ENCODE results near the gene PAX3.

The PAX3 gene

DNA sequence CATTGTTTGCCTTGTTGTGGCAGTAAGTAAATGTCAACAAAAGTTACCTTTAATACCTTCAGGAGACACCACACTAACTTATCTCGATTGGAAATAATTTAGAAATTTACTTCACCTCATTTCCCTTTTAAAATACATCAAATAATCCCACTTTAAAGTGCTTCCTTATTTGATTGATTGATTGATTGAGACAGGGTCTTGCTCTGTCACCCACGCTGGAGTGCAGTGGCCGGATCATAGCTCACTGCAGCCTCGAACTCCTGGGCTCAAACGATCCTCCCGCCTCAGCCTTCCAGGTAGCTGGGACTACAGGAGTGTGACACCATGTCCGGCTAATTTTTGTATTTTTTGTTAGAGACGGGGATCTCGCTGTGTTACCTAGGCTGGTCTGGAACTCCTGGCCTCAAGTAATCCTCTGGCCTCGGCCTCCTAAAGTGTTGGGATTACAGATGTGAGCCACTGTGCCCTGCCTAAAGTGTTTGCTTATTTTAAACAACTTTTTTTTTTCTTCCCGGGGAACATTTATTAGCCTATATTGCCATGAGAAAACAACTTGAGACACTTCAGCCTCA, 12.0 kb upstream of the PAX3 start:
- no peak for DNase-seq (ENCODE audit: low read depth in 2 of 2, low spot score in 1 of 2)

DNA sequence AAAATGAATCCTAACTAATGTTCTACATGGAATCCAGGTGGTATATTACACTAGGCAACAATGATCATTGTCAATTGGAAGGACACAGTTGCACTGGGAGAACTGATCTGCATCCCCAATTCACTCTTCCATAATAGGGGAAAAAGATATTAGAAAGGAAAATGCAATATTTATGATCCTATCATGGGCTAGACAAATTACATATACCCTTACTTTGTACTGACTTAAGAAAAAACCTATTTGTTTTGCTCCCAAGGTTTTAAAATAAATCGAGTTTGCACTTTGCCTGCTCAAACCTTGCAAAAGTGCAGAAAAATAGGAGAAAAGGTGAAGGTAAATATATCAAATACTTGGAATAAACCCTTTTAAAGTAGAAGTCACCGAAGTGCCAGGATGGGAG, 11.0 kb upstream of the PAX3 start:
- no peak for DNase-seq (ENCODE audit: low read depth in 2 of 2, low spot score in 1 of 2)

DNA sequence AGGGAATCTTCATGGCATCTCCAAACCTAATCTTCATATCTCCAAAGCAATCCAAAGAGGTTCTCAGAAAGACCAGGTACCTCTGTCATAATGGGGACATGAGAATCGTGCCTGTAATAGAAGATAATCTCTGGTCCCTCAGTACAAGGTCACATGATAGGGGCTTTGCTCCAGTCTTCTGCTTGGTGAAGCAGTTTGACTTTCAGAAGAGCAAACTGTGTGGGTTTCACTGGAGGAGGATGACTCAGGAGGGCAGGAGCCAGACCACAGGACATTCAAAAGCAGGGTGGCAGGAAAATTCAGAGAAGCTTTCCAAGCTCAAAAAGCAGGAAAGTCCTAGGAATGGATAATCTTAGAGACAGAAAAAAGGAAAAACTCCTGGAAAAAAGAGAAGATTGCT, 10.6 kb upstream of the PAX3 start:
- no peak for DNase-seq (ENCODE audit: low read depth in 2 of 2, low spot score in 1 of 2)

DNA sequence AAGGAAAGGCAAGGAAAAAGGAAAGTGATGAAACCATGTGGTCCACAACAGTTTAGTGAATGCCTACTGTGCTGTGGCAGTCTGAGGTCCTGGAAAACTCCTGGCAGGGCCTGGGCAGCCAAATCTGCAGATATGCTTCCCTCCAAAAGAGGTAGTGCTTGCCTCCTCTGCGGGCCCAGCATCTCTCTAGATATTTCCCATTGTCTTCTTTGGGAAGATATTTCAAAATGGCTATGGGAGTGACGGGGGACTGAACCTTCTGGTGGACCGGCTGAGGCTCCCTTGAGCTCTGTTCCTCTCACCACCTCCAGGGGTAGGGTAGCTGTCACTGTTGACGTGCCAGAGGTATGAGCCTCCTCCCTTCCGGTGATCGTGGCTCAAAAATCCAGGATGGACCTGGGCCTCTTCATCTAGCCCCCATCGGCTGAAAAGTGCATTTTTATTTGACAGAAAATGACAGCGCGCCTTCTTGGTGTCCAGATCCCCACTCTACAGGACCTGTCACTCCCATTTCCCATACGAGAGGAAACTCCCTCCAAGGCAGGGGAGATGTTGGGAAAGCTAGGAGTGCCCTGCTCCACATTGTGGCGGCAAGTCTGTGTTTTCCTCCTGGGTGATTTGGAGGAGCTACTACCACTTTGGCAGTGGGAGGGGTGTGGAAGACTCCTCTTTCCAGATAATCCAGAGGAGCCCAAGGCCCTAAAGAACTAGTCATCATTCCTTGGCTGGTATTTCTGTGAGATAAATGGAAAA, 9.4 kb upstream of the PAX3 start:
- no peak for DNase-seq (ENCODE audit: low read depth in 2 of 2, low spot score in 1 of 2)

DNA sequence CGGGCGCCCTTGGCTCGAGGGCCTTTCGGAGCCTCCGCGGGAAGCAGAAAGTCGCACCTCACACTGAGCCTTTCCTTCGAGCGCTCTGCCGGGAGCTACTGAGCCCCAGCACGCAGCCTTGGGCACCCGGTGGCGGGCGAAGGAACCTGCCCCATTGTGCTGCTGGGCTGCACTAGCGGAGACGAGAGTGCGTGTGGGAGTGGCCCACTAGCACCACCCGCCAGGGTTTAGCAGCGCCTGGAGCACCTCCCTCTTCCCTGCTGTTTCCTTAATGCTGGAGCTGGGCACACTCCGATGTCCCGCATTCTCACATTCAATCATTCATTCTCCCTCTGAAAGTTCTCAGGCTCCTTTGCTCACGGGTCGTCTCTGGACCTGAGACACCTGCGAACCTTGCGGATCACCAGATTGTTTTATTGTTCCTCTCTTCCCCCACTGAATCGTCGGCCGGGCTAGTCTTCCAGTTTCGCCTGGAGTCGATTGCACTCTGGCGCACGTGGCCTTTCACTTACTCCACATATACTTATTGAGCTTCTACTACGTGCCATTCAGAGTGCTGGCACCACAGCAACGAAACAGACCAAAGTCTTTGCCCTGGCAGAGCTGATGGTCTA, 8.5 kb upstream of the PAX3 start:
- no peak for DNase-seq (ENCODE audit: low read depth in 2 of 2, low spot score in 1 of 2)

DNA sequence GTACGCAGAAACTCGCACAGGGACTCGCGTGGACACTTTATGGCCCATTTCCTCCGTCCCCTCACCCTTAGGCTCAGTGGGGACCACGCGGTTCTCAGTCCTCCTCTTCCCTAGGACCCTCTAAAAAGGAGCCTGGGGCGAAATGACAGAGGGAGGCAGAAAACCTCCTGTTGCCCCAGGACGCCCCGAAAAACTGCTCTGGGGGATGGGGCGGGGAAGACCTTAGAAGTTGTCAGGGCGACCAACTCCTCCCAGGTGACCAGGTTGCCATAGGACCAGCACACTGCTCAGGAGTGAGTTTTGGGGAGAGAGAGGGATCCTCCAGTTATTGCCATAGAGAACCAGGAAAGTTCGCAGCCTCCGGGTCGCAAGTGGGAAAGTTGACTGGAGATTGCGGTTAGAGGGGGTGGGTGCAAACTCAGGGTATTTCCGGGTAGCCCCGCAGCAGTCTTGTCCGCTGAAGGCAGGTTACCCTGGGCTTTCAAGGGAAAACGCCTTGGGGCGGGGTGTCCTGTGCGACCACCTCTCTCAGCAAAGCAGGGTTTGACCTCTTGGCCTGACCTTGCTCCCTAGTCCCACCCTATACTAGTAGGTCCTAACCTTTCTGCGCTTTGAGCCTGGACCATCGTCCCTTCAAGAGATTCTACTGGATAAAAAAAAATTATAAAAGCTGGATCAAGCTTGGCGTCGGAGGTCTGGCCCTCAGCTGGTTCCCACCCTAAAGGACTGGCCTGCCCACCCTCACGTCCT, 7.8 kb upstream of the PAX3 start:
- no peak for DNase-seq (ENCODE audit: low read depth in 2 of 2, low spot score in 1 of 2)

DNA sequence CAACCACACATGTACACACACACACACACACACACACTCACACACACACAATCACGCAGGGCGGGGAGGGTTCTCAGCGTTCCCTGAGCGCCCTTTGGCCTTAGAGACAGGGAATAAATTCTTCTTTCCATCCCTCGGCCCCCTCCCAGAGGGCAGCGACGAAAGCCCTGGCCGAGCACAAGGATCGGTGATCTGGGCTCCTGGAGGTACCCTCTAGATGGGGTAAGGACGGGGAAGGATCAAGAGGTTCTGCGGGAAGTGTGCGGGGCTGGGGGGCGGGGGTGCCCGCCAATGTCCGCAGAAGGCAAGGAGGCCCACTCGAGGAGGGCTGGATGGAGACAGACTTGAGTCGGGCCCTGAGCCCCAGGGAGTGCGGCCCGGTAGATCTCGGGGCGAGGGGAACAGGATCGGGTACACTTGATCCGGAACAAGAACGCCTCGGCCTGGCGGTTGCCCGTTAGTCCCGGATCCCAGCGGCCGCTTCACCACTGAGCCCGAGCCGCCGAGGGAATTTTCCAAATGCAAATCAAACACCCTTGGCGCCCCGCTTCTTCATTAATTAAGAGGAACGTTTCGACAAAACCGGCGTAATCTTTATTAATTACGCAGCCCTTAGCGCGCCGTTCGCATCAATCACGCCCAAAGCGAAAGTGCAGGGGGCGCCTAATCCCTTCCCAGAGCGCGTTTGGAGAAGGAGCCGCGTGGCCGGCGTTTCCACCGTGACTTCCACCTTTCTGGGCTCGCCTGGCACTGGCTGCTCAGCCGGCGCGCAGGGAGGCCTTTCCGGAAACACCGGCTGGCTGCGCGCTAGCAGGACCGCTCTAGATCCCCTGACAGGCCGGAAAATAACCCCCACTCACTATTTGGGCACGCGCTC, 7.0 kb upstream of the PAX3 start:
- no peak for DNase-seq (ENCODE audit: low read depth in 2 of 2, low spot score in 1 of 2)

DNA sequence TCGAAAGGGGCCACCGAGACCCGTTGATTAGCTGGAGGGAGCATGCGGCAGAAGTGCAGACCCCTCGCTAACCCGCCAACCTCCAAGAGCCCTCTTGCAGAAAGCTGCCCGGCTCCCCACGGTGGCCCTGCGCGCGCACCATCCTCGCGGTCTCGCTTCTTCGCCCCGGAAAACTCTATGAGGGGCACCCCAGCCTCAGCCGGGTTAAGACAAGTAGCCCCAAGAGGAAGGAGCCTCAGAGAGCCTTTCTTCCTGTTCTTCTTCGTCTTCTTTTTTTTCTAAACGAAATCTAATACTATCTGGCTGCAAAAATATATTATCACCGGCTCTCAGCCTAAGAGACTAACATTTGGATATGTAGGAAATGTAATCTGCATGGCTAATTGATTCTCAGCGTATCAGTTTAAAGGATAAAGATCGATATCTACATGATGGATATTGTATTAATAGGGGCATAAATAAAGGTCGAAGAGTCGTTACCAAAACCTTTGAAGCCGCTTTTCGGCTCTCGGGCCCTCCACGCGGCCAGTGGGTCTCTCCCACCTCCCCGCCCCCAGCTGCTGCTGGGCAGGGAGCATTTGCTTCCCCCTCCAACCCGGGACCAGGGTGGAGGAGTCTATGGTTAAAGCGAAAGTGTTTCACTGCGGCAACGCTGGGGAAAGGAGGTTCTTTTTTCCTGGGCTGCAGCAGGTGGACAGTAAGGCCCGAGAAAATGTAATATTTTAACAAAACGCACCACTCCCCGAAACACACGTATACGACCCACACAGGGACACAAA, 6.1 kb upstream of the PAX3 start:
- no peak for DNase-seq (ENCODE audit: low read depth in 2 of 2, low spot score in 1 of 2)

DNA sequence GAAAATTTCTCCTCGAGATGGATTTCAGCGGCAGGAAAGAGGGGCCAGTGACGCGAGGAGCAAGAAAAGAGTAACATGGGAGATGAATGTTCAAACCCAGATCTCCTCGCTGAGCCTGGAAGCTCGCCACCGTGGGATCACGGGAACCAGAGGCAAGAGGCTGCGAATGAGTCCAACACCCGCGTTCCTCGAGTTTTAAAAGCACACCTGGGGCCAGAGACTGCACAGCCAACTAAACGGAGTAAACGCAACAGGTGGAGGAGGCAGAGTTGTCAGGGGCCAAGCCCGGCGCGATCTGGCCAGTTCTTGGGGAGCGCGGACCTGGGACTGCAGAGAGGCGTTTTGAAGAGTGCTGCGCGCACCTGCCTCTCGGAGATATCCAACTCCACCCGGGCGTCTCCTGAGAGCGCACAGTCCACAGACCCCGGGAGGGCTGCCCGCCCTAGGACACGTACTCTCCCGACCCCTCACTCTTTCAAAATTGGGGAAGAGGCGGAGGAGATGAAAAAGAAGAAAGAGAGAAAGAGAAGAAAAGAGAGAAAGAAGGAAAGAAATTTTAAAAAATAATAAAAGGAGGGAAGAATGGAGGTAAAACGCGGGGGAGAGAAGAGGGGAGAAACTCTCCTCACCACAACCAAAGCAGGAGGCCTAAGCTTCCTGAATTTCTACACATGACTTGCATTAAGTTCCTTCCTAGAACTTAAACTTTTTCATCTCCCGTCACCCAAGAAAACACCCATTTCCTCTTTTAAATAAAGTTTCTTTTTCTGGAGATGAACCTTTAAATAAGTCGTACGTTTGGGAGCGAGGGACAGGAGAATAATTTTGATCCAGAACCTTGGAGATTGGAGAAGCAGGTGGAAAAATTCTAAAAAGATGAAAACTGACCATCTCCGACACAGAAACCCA, 5.3 kb upstream of the PAX3 start:
- DNase-seq (ENCODE audit: low read depth in 2 of 2, low spot score in 1 of 2), result no peak

DNA sequence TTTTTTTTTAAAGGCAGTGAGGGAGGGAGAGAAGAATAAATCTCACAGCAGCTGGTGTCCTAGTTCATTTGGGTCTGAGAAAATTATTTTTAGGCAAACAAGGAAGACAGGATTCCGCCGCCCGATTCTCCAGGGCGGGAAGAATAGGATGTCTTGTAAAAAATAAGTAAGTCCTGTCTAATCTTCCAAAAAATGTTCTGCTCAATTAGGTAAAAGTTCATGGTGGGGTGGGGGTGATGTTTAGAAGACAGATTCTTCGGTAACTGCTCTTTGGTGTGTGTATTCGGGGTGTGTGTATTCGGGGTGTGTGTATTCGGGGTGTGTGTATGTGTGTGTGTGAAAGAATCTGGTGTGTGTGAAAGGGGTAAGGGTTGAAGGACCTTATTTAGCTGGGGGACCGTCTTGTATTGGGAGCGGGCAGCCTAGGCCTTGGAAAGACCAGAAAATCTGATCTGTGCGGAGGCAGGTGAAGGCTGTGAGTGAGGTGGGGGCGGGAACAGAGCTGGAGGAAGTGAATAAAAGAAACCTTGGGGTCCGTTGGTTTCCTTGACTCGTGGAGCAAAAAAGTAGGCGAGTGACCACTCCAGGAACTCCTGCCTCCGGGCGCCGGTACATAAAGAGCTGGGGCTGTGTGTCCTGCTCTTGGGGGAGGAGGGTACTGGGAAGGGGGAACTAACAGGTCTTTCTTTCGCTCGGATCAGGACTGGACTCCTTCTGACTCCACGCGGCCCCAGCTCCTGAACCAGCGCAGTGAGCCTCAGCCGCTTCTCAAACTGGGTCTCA, 4.4 kb upstream of the PAX3 start:
- no peak for DNase-seq (ENCODE audit: low read depth in 2 of 2, low spot score in 1 of 2)

DNA sequence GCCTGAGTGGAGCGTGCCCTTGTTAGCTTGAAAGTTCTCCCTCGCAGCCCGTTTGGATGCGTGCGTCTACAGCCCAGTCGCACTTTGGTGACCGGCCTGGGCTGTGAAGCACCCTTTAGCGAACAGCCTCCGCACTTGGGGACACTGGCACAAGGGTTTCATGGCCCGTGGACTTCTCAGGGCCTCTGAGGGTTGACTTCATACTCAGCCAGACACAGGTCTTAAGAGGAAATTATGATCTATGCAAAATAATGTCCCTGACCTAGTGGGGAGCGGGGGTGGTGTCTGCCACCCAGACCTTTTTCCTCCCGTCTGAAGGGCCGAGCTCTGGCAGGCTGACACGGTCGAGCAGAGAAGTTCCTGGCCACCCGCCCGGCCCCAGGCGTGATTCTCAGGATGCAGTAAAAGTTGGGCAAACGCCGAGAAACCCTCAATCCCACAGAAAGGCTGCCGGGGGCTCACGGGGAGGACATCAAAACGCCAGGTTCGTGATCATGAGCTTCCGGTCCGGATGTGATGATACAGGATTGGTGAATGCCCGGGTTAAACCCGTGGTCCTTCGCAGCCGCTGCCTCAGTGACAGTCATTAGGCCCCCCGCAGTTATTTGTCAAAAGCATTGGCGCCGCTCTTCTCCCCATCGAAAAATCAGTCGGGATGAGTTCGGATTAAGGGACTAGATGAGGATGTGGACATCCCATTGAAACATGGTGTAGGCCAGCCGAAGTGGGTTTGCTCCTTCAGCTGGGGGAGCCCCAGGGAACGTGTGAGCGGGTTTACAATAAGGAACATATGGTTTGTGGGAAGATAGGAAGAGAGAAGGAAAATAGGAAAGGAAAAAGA, 3.6 kb upstream of the PAX3 start:
- DNase-seq (ENCODE audit: low read depth in 2 of 2, low spot score in 1 of 2), result no peak

DNA sequence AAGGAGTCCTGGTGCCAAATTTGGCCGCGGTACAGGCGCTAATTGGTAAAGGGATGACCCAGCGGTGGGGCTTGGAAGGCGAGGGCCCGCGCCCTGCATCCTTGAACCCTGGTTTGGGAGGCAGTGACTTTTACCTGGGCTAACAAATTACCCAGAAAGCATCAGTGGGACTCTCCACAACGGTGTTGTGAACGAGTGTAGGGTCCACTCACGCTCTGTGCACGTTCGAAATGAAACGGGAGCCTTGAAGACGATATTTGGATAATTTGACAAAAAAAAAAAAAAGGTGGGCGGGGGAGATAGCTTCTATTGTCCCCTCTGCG, 3.0 kb upstream of the PAX3 start:
- no peak for DNase-seq (ENCODE audit: low read depth in 2 of 2, low spot score in 1 of 2)

DNA sequence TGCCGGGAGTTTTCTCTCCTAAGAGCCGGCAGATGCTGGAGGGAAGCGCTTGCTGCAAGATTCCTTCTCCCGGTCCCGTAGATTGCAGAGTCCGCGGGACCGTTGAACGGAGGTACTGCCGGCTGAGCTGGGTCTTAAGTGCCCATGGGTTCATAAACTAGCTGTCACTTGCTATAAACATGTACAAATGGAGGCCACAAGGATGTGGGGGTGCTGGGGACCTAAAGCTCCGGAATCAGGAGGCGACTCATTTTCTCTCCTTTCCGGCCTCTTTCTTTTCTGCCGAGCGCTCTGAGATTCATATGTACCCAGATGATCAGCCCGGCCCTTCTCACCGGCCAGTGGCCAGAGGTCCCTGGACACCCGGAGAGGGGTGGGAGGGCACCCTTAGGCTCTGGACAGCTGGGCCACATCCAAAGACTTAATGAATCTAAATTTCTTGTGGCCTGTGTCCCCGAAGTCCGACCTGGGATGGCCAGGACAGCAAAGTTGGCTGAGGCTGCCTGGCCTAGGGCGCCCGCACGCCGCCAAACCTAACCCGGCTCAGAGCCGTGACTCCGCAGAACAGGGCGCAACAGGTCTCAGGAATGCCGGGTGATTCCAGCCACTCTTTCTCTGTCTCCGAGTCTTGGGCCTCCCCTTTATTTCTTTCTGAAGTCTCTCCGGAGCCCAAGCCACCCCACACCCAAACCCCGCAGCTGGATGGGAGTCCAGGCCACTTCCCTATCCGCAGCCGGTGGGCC, 2.4 kb upstream of the PAX3 start:
- DNase-seq (ENCODE audit: low read depth in 2 of 2, low spot score in 1 of 2), result no peak

DNA sequence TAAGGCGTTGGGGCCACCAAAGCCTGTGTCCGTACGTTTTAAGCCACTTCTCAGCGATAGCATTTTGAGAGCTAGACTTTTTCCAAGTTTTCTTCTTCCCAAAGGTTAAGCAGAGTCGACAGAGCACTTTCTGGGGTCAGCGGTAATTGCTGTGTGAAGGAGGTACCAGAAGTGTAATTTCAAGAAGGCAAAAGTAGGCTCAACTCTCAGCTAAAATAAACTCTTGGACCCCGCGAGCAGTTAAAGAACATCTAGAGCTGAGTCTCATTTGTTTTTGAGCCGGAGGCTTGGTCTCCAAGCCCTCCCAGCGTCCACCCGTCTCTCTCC, 1.9 kb upstream of the PAX3 start:
- DNase-seq (ENCODE audit: low read depth in 2 of 2, low spot score in 1 of 2), result no peak

DNA sequence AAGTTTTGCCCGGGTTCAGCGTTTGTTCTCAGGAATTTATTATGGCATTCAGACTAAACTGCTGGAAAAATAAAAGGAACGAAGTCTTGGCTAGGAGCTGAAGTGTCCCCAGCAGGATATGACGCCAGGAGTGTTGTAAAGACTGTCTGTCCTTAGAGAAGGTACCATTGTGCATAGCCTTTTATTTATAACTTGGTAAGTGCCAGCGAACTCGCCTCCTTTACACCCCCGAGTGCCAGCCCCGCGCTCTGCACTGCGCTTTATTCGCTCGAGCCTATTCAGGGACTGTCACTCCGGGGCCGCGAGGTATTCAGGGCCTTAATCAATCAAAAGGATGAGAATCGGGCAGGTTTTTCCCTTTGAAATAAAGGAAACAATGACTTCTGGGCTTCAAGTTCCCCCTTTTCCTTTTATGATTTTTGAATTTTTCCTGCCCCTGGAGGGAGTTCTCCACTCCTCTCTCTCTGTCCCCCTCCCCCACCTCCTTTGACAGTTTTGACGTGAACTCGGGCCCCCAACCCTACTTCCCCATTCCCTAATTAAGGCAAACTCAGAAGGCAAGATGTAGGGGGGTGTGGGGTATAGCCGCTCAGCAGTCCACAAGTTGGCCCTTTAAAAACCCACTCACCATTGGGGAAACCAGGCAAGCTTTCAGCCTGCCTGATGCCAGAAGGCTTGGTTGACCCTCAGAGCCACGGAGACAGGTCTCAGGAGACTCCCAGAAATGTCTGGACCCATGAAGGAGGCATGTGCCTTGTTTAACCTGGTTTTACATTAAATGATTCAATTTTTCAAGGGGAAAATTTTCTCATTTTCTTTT, 1.3 kb upstream of the PAX3 start:
- DNase-seq (ENCODE audit: low read depth in 2 of 2, low spot score in 1 of 2), result no peak

DNA sequence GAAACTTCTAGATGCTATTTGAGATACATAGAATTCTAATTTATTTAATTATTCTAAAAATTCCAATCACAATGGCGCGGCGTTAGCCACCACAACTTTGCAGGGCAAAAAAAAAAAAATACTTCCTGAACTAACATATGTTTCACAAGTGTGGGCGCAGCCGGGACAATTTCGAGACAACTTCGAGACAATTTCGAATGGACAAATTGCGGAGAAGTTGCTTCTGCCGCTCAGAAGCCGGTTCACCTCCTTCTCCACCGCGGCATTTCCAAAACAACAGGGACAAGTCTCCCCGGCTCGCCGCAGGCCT, 842 bp downstream of the PAX3 start:
- DNase-seq (ENCODE audit: low read depth in 2 of 2, low spot score in 1 of 2), result no peak

DNA sequence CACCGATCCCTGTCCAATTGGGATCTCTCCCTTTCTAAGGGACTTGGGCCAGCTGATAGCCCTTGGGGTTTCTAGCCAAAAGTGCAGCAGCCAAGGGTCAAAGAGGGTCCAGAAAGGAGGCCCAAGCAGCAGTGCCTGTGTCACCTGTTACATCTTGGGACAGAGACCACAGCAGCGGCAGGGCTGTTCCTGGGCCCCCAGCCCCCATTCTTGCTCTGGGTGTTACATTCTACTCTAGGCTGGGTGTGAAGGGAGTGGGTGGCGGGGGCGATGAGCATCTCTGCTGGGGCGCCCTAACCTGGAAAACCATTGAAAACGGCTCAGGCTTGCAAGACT, 1.2 kb downstream of the PAX3 start:
- no peak for DNase-seq (ENCODE audit: low read depth in 2 of 2, low spot score in 1 of 2)
